HG03354 (cell line): ENCODE measurements around the gene CCS.

Source experiments
- ATAC-seq: cut with Tn5 transposase; IDR thresholded peaks from one replicate; pipeline ENCODE4 v1.9.1; 2021; ENCODE audit warnings: mild to moderate bottlenecking; ENCODE audit not compliant: unreplicated experiment, poor library complexity, severe bottlenecking

The CCS gene

DNA sequence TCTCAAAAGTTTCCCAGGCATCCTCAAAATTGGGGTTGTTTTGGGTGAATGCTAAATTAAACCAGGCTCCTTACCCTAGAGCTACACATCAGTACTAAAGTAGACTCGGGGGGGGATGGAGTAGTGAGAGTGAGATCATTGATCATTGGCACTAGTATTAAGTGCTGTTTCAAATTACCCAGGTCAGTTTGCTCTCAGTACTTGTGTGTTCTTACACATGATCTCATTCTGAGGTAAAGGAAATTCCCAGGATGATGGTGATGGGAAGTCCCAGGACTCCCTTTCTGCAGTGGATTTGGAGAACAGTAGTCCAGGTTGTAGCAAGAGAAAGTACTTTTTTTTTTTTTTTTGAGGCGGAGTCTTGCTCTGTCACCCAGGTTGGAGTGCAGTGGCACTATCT, 58.0 kb downstream of the CCS start:
- no peak for ATAC-seq

DNA sequence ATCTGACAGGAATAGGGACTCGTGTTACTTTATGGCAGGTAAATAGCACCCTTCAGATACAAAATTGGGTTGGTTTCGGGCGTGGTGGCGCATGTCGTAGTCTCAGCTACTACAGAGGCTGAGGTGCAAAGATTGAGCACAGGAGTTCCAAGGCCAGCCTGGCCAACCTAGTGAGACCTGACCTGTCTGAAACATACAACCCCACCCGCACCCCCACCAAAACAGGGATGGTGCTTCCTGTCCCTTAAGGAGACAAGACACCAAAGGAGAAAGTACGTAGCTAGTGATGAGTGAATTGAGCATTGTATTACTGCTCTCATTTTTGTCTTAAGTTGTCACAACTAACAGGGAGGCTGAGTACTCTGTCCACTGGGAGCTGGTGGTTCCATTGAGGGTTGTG, 59.7 kb downstream of the CCS start:
- ATAC-seq: no peak

DNA sequence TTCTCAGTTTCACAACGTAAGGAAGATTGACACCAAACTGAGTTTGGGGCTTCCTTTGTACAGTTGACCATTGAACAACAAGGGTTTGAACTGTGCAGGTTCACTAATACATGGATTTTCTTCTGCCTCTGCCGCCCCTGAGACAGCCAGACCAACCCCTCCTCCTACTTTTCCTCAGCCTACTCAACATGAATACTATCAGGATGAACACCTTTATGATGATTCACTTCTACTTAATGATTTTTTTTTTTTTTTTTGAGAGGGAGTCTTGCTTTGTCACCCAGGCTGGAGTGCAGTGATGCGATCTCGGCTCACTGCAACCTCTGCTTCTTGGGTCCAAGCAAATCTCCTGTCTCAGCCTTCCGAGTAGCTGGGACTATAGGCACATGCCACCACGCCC, 60.1 kb downstream of the CCS start:
- no peak for ATAC-seq
